T-helper 17 cell (primary cell): ENCODE data around the gene HOXD11. TPM values are rescaled to one million over a fixed set of nuclear protein-coding genes. Genes with fewer than 3 reads are reported as not detected.

Source experiments
- ATAC-seq: fragments of 150-1000 bp; cut with Tn5 transposase; 2 replicates; pipeline ENCODE4 v1.10.0; 2021; ENCODE audit warnings: mild to moderate bottlenecking, moderate library complexity
- DNase-seq, 3 donors: peaks; one replicate each; pipeline versions ENCODE4 v3.0.0 to v3.0.0-alpha.2; 2020 to 2021
- H3K9me3 ChIP-seq: one replicate; pipeline ENCODE4 v1.7.0; 2013; ENCODE audit warnings: low read length, mild to moderate bottlenecking; ENCODE audit not compliant: control insufficient read depth, poor library complexity, severe bottlenecking
- H3K27ac Mint-ChIP-seq: one replicate; pipeline ENCODE4 v1.8.0; 2022; ENCODE audit warnings: mild to moderate bottlenecking, moderate library complexity, mixed read lengths
- H3K27me3 Mint-ChIP-seq: one replicate; pipeline ENCODE4 v1.8.0; 2022; ENCODE audit warnings: mixed read lengths
- H3K36me3 Mint-ChIP-seq: one replicate; pipeline ENCODE4 v1.8.0; 2022; ENCODE audit warnings: low read depth, mixed read lengths
- H3K4me1 Mint-ChIP-seq: one replicate; pipeline ENCODE4 v1.8.0; 2022; ENCODE audit warnings: mild to moderate bottlenecking, mixed read lengths
- H3K4me3 Mint-ChIP-seq: one replicate; pipeline ENCODE4 v1.8.0; 2022; ENCODE audit warnings: mild to moderate bottlenecking, moderate library complexity, mixed read lengths
- total RNA-seq, 4 donors: library from RNA in 2 of 4; stranded (reverse) in 2 of 4; gene quantifications; one replicate each; pipeline ENCODE4 v1.2.3 and lab custom pipeline; 2022 to 2026

The HOXD11 gene
- total RNA-seq, 2 donors from 2014 or later: not detected

- H3K27ac Mint-ChIP-seq: peak overlapping the region; percentile 83
- H3K36me3 Mint-ChIP-seq: peaks cover 6% of the 10 kb centered on the region
- DNase-seq (no peak), ATAC-seq (no peak)
- peaks cover 7% of the 10 kb centered on the region for H3K4me1 Mint-ChIP-seq
- H3K27me3 Mint-ChIP-seq: peaks cover 74% of the 10 kb centered on the region
- H3K9me3 ChIP-seq: no peaks in the 10 kb centered on the region
- no peak overlapping the region for H3K4me3 Mint-ChIP-seq
Observed at GRCh38 chr2:176110415-176111308, 3.6 kb downstream of the HOXD11 start.

GRCh38 chr2:176111309-176111663 is 4.2 kb downstream of the HOXD11 start:
- peaks cover 71% of the 10 kb centered on the region for H3K27me3 Mint-ChIP-seq
- H3K27ac Mint-ChIP-seq: peak overlapping the region; percentile 83
- H3K4me3 Mint-ChIP-seq: peak overlapping the region; percentile 12
- H3K9me3 ChIP-seq: no peaks in the 10 kb centered on the region
- peaks cover 4% of the 10 kb centered on the region for H3K36me3 Mint-ChIP-seq
- peaks cover 2% of the 10 kb centered on the region for H3K4me1 Mint-ChIP-seq
- DNase-seq (no peak), ATAC-seq (no peak)

DNA sequence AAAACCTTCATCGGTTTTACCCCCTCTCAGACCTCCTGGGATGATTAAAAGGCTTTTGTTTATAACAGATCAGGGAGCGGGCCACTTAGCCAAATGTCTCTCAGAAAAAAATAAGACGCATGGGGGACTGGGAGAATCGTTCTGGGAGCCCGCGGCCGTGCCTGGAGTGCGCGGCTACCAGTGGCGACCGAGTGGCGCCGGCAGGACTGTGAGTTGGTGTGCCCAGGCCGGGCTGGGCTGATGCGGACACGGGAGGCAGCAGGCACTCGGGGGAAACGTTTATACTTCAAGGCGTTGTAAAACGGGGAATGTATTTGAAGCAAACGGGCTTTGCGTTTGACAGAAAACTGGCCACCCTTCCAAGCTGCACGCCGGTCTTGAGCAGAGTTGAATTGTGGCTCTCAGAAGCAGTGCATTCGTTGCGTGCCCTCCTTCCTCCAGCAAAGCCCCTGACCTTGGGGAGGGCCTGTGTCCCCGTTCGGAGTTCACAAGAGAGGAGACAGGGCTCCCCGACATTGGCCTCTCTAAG is 4.8 kb downstream of the HOXD11 start:
- H3K4me3 Mint-ChIP-seq: no peak overlapping the region
- no peak for ATAC-seq
- H3K4me1 Mint-ChIP-seq: no peaks in the 10 kb centered on the region

DNA sequence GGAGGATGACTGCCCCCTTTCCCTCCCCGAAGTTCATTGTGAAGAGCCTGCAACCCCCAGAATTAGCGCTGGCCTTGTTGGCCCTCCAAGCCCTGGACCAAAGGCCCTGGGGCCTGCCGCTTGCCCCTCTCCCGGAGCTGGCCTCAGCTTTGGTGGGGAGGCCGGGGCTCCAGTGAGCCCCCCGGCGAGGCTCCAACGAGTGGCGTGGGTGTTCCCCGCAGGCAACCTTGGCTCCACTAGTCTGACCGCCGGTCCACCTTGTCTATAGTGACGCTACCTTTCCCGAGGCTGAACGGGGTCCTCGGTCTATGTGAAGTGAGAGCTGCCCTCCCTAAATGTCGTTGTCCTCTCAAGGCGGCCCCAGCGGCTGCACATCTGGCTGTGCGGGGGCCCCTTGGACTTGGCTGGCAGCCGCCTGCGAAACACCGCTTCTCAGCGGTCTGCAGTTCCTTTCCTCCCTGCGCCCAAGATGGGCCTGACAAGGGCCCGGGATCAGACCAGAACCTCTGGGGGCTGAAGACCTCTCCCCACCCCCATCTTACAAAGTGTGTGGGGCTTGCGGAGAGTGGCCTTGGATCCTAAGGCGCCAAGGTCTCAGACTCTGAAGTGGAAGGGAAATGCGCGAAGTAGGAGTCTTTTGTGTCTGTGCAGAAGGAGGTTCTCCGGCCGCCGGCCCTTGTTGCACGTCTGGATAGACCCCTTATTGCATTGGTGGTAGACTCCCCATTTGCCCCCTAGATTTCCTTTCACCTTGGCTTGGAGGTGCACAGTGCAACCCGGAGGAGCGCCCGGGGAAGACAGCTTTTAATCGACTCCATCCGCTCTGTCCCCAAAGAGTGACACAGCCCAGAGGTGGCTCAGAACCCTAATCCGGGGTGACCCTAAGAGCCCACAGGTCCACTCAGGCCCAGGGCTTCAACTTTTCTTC is 5.6 kb downstream of the HOXD11 start:
- H3K4me3 Mint-ChIP-seq: peak overlapping the region; percentile 36

More for the DNA sequence above, 4.8 kb downstream of the HOXD11 start:
- Mint-ChIP-seq H3K27me3 (peaks cover 74% of the 10 kb centered on the region), H3K36me3 (peaks cover 4% of the 10 kb centered on the region), H3K27ac (peak overlapping the region; percentile 83)
- DNase-seq: no peak
- no peaks in the 10 kb centered on the region for H3K9me3 ChIP-seq

DNA sequence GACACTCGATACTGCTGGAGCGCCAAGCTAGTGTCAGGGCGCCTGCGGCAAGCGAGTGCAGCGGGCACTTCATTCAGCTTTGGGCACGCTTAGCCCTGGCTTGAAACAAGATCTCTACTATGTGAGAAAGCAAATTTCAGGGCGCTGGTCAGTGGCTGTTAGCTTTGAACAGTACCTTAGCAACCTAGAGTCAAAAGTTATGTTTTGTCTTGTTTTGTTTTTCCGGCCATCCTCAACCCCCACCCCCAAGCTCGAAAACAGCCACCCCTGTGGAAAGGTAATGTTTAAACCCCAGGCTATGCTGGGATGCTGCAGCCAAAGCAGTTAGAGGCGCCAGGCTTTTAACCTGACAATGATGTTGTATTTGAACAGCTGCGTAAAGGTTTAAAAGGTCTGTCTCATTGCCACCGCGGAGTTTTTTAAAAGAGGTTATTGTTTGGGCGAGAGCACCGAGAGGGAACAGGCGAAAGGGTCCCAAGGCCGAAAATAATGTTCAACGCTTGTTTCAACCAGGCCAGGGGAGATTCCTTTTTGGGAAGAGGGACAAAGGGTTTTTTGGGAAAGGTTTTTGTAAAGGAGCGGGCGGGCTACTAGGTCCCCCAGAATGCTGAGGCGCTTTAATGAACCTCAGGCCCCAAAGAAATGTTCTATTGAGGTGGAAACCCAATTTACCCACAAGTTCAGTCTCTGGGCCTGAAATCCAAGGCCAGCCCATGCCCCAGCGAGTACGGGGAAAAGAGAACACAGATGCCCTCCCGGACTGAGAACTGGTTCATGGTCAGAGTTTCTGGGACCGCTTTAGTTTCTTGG is 7.2 kb downstream of the HOXD11 start:
- no peak for ATAC-seq
- Mint-ChIP-seq H3K27me3 (peaks cover 87% of the 10 kb centered on the region), H3K4me3 (no peak overlapping the region), H3K36me3 (peaks cover 4% of the 10 kb centered on the region), H3K27ac (peak overlapping the region; percentile 83), H3K4me1 (peaks cover 2% of the 10 kb centered on the region)
- no peaks in the 10 kb centered on the region for H3K9me3 ChIP-seq
- no peak for DNase-seq

More for the DNA sequence above, 5.6 kb downstream of the HOXD11 start:
- Mint-ChIP-seq H3K27ac (peak overlapping the region; percentile 83), H3K27me3 (peaks cover 80% of the 10 kb centered on the region), H3K36me3 (peaks cover 4% of the 10 kb centered on the region), H3K4me1 (no peaks in the 10 kb centered on the region)
- no peak for ATAC-seq
- no peak for DNase-seq
- no peaks in the 10 kb centered on the region for H3K9me3 ChIP-seq

DNA sequence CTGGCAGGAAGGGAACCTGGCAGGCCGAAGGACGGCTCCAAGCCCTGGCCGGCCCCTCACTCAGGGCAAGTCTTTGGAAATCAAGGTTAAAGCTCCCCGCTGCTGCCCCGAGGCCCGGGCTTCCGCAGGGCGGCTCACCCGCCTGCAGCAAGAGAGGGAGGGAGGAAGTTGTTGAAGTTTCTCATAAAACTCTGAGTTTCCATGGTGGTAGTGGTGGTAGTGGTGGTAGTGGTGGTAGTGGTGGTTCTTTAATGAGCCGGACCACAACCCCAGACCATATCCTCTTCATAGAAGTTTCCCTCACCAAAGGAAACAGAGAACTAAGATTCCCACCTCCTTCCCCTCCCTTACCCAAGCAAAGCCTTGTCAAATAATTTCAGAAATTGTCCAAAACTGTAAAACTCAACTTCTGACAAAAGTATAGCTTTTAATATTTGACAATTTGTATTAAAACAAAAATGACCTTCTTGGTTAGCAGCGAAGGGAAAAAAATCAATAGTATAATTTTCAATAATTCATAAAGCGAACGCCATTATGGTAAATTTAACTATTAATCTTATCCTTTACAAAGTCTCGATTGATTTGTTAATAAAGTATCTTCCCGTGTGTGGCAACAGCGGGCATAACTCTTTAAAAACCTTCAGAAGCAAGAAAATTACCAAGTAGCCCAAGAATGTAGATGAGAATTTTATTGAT is 8.0 kb downstream of the HOXD11 start:
- Mint-ChIP-seq H3K4me1 (peaks cover 2% of the 10 kb centered on the region), H3K27me3 (peaks cover 86% of the 10 kb centered on the region), H3K27ac (peak overlapping the region; percentile 83), H3K4me3 (no peak overlapping the region), H3K36me3 (peaks cover 6% of the 10 kb centered on the region)
- no peak for ATAC-seq
- no peaks in the 10 kb centered on the region for H3K9me3 ChIP-seq
- no peak for DNase-seq

- DNase-seq (no peak), ATAC-seq (no peak)
- Mint-ChIP-seq H3K27me3 (peaks cover 86% of the 10 kb centered on the region), H3K4me3 (peak within 1 kb of the TSS; percentile 12), H3K36me3 (peaks cover 6% of the 10 kb centered on the region), H3K27ac (no peak within 1 kb of the TSS), H3K4me1 (peaks cover 2% of the 10 kb centered on the region)
- no peaks in the 10 kb centered on the region for H3K9me3 ChIP-seq
Observed at GRCh38 chr2:176115883-176116813, 9.1 kb downstream of the HOXD11 start, which contains the start of gene HOXD10. TSS of gene HOXD10 (plus strand) at chr2:176116778. CDS start at chr2:176116834, 56 bp downstream.

DNA sequence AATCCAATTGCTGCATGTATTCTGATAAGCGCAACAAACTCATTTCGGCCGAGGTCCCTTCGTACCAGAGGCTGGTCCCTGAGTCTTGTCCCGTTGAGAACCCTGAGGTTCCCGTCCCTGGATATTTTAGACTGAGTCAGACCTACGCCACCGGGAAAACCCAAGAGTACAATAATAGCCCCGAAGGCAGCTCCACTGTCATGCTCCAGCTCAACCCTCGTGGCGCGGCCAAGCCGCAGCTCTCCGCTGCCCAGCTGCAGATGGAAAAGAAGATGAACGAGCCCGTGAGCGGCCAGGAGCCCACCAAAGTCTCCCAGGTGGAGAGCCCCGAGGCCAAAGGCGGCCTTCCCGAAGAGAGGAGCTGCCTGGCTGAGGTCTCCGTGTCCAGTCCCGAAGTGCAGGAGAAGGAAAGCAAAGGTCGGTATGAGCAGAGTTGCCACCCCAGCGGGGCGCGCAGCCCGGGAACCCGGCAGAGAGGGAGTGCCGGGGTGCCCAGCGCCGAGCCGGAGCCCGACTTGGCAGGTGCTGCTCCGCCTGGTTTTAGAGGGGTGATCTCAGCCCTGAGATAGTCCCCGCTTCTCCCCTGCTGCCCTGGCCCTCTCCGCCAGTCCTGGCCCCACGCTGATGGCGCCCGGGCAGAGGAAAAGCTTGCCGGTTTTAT is 10.2 kb downstream of the HOXD11 start:
- peak overlapping the region; percentile 12 for H3K4me3 Mint-ChIP-seq
- peaks cover 4% of the 10 kb centered on the region for H3K36me3 Mint-ChIP-seq
- H3K9me3 ChIP-seq: no peaks in the 10 kb centered on the region
- no peak overlapping the region for H3K27ac Mint-ChIP-seq
- peaks cover 2% of the 10 kb centered on the region for H3K4me1 Mint-ChIP-seq
- ATAC-seq (no peak), DNase-seq (no peak)
- H3K27me3 Mint-ChIP-seq: peaks cover 80% of the 10 kb centered on the region

GRCh38 chr2:176117823-176118371 is 10.8 kb downstream of the HOXD11 start:
- peaks cover 2% of the 10 kb centered on the region for H3K4me1 Mint-ChIP-seq

DNA sequence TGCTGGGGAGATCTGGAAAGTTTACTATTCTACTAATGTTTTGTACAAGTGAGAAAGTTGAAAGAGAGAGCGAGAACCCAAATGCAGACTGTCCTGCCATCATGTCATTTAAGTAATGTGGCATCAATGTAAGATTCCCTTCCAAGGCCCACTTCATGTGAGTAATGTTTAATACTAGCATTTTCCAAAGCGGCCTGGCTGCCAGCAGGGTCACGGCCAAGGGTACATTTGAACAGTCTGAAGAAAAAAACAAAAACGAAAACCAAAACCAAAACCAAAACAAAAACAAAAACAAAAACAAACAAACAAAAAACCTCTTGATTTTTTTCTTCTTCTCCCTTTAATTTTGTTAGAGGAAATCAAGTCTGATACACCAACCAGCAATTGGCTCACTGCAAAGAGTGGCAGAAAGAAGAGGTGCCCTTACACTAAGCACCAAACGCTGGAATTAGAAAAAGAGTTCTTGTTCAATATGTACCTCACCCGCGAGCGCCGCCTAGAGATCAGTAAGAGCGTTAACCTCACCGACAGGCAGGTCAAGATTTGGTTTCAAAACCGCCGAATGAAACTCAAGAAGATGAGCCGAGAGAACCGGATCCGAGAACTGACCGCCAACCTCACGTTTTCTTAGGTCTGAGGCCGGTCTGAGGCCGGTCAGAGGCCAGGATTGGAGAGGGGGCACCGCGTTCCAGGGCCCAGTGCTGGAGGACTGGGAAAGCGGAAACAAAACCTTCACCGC is 11.7 kb downstream of the HOXD11 start:
- no peaks in the 10 kb centered on the region for H3K9me3 ChIP-seq
- H3K4me3 Mint-ChIP-seq: peak overlapping the region; percentile 15
- peaks cover 69% of the 10 kb centered on the region for H3K27me3 Mint-ChIP-seq
- H3K4me1 Mint-ChIP-seq: peaks cover 3% of the 10 kb centered on the region
- H3K27ac Mint-ChIP-seq: peak overlapping the region; percentile 68
- H3K36me3 Mint-ChIP-seq: peaks cover 4% of the 10 kb centered on the region
- DNase-seq (no peak), ATAC-seq (no peak)

More at GRCh38 chr2:176117823-176118371, 10.8 kb downstream of the HOXD11 start:
- H3K36me3 Mint-ChIP-seq: peaks cover 4% of the 10 kb centered on the region
- H3K27ac Mint-ChIP-seq: peak overlapping the region; percentile 68
- H3K9me3 ChIP-seq: no peaks in the 10 kb centered on the region
- H3K27me3 Mint-ChIP-seq: peaks cover 74% of the 10 kb centered on the region
- H3K4me3 Mint-ChIP-seq: no peak overlapping the region
- ATAC-seq (no peak), DNase-seq (no peak)
